ENCODE measurements around the gene SMIM26. TPM values are rescaled to one million over a fixed set of nuclear protein-coding genes. Genes with fewer than 3 reads are reported as not detected.

Gene SMIM26
- total and polyA plus RNA-seq, 9 of the 15 experiments (the other 6 are each of a cell fraction or from before 2014, with no cell fraction given): 46.9 to 186 (median 86.5) TPM

DNA sequence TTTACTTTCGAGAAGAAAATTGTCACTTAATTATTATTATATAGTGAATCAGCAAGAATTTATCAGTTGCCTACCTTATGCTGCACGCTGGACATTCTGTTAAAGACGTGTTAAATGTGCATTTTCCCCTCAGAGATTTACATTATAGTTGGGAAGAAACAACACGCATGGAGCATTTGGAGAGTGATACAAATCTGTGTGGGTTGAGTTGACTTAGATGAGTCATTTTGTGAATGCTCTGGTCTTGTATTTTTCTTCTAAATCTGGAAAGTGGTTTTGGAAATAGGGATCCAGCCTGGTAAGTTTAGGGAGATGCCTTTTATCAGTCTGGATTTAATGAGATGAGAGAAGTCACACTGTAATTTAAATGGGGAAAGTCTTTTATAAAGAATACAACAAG lies 24.0 kb upstream of the SMIM26 start:
- intact Hi-C loops (cut with micrococcal nuclease) (no loop called here), in situ Hi-C loops (cut with MboI) (no loop called here)
- H4K20me1 ChIP-seq (replicated peaks; ENCODE audit: control insufficient read depth, insufficient read depth, low read length): no peaks in the 10 kb centered on the region
- ChIA-PET CTCF (ENCODE audit: low intra/inter-chr PET ratio) (no interaction called here), POLR2A (no interaction called here)
- FAIRE-seq: no peak
- H3K4me3 ChIP-seq: no peak overlapping the region
- no peak overlapping the region for H3K4me2 ChIP-seq (ENCODE audit: insufficient read depth, low read length)
- no peak overlapping the region for H3K9ac ChIP-seq (ENCODE audit: insufficient read depth in 1 of 2, low read depth in 2 of 2, low read length in 2 of 2)
- 57% methylated on average over 4 of the region's 4 CpGs for whole genome bisulfite sequencing (ENCODE audit: insufficient coverage, low coverage, missing lambda C conversion rate)
- H3K36me3 ChIP-seq (ENCODE audit: control insufficient read depth, insufficient read depth, low read length): peaks cover 54% of the 10 kb centered on the region; the same call in 2 of the 3 replicates
- H3K79me2 ChIP-seq (ENCODE audit: control insufficient read depth, insufficient read depth, low read length): no peaks in the 10 kb centered on the region
- no peak overlapping the region for H3K27ac ChIP-seq (ENCODE audit: extremely low read depth, low read depth, low read length)
- H2AFZ ChIP-seq (ENCODE audit: low read depth, low read length): no peak overlapping the region
- ATAC-seq: no peak
- no peaks in the 10 kb centered on the region for H3K9me3 ChIP-seq (replicated peaks; ENCODE audit: control insufficient read depth, insufficient read depth, low read depth, low read length)
- no peaks in the 10 kb centered on the region; a peak in 1 of 5 replicates for H3K4me1 ChIP-seq (replicated peaks in 1 of 2; ENCODE audit: control insufficient read depth in 2 of 2, insufficient read depth in 2 of 2, low read length in 2 of 2)
- H3K27me3 ChIP-seq (ENCODE audit: control insufficient read depth in 2 of 2, insufficient read depth in 2 of 2, low read length in 2 of 2): no peaks in the 10 kb centered on the region
- H3K9me1 ChIP-seq (ENCODE audit: control insufficient read depth, insufficient read depth, low read length): no peaks in the 10 kb centered on the region
- TF ChIP-seq BRD4 (IDR thresholded peaks at IDR 0.05): no peak
- BruUV-seq (replicated peaks): no TSS peak
- DNase-seq (ENCODE audit: extremely low read depth in 1 of 4, low spot score in 3 of 4): no peak

GRCh38 chr20:18543932-18544331 lies 23.3 kb upstream of the SMIM26 start:
- intact Hi-C loops (cut with micrococcal nuclease) (no loop called here), in situ Hi-C loops (cut with MboI) (no loop called here)
- Histone ChIP-seq H3K36me3 (ENCODE audit: control insufficient read depth, insufficient read depth, low read length) (peaks cover 60% of the 10 kb centered on the region; the same call in 2 of the 3 replicates), H3K27me3 (ENCODE audit: control insufficient read depth in 2 of 2, insufficient read depth in 2 of 2, low read length in 2 of 2) (no peaks in the 10 kb centered on the region), H3K9ac (ENCODE audit: insufficient read depth in 1 of 2, low read depth in 2 of 2, low read length in 2 of 2) (no peak overlapping the region), H3K79me2 (ENCODE audit: control insufficient read depth, insufficient read depth, low read length) (no peaks in the 10 kb centered on the region), H3K27ac (ENCODE audit: extremely low read depth, low read depth, low read length) (no peak overlapping the region), H3K4me2 (ENCODE audit: insufficient read depth, low read length) (no peak overlapping the region), H3K4me3 (no peak overlapping the region), H3K4me1 (replicated peaks in 1 of 2; ENCODE audit: control insufficient read depth in 2 of 2, insufficient read depth in 2 of 2, low read length in 2 of 2) (no peaks in the 10 kb centered on the region; a peak in 1 of 5 replicates), H3K9me1 (ENCODE audit: control insufficient read depth, insufficient read depth, low read length) (no peaks in the 10 kb centered on the region), H2AFZ (ENCODE audit: low read depth, low read length) (no peak overlapping the region), H4K20me1 (replicated peaks; ENCODE audit: control insufficient read depth, insufficient read depth, low read length) (no peaks in the 10 kb centered on the region), H3K9me3 (replicated peaks; ENCODE audit: control insufficient read depth, insufficient read depth, low read depth, low read length) (no peaks in the 10 kb centered on the region)
- BruUV-seq (replicated peaks): no TSS peak
- ATAC-seq (no peak), FAIRE-seq (no peak), DNase-seq (ENCODE audit: extremely low read depth in 1 of 4, low spot score in 3 of 4) (no peak)
- POLR2A ChIA-PET: no interaction called here
- CTCF ChIA-PET (ENCODE audit: low intra/inter-chr PET ratio): no interaction called here
- WGBS (ENCODE audit: insufficient coverage, low coverage, missing lambda C conversion rate): 88% methylated on average over 7 of the region's 7 CpGs
- TF ChIP-seq RBM25 (IDR thresholded peaks at IDR 0.05; ENCODE audit: low read depth, low read length, severe bottlenecking): no peak
- no peak for TF ChIP-seq FOS (IDR thresholded peaks at IDR 0.05; ENCODE audit: extremely low read depth, insufficient read length)
- no peak for TF ChIP-seq PTRF (tag; IDR thresholded peaks at IDR 0.05)
- TF ChIP-seq HMG20A (CRISPR knock-in tag; conservative IDR thresholded peaks at IDR 0.05): no peak
- TF ChIP-seq U2AF1 (optimal IDR thresholded peaks at IDR 0.05; ENCODE audit: low read depth, low read length): no peak
- TF ChIP-seq, protein P1, sequence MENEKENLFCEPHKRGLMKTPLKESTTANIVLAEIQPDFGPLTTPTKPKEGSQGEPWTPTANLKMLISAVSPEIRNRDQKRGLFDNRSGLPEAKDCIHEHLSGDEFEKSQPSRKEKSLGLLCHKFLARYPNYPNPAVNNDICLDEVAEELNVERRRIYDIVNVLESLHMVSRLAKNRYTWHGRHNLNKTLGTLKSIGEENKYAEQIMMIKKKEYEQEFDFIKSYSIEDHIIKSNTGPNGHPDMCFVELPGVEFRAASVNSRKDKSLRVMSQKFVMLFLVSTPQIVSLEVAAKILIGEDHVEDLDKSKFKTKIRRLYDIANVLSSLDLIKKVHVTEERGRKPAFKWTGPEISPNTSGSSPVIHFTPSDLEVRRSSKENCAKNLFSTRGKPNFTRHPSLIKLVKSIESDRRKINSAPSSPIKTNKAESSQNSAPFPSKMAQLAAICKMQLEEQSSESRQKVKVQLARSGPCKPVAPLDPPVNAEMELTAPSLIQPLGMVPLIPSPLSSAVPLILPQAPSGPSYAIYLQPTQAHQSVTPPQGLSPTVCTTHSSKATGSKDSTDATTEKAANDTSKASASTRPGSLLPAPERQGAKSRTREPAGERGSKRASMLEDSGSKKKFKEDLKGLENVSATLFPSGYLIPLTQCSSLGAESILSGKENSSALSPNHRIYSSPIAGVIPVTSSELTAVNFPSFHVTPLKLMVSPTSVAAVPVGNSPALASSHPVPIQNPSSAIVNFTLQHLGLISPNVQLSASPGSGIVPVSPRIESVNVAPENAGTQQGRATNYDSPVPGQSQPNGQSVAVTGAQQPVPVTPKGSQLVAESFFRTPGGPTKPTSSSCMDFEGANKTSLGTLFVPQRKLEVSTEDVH (IDR thresholded peaks at IDR 0.05; ENCODE audit: low read depth, partially characterized antibody): no peak
- TF ChIP-seq EZH2 (IDR thresholded peaks at IDR 0.05; ENCODE audit: borderline replicate concordance, low read depth, low read length): no peak
- no peak for TF ChIP-seq ZBED1 (IDR thresholded peaks at IDR 0.05)
- no peak for TF ChIP-seq XRCC4 (IDR thresholded peaks at IDR 0.05; ENCODE audit: extremely low read depth, insufficient read depth, insufficient read length)
- TF ChIP-seq ZNF41 (CRISPR knock-in tag; conservative IDR thresholded peaks at IDR 0.05): no peak
